ENCODE measurements around the gene CCDC57.

- no peak for TF ChIP-seq CTCF (IDR thresholded peaks at IDR 0.05; ENCODE audit: low read depth, low read length, missing input control)
- TF ChIP-seq TAF1 (conservative IDR thresholded peaks at IDR 0.05), result no peak
- TF ChIP-seq YY1 (IDR thresholded peaks at IDR 0.05), result no peak
- TF ChIP-seq RAD21 (IDR thresholded peaks at IDR 0.05), result no peak
- TF ChIP-seq ZBTB33 (IDR thresholded peaks at IDR 0.05), result no peak
- TF ChIP-seq GABPA (IDR thresholded peaks at IDR 0.05 in 1 of 2, conservative IDR thresholded peaks at IDR 0.05 in 1 of 2), result no peak
- no peak for TF ChIP-seq REST (IDR thresholded peaks at IDR 0.05)
These were observed 9.7 kb downstream of the CCDC57 start for GRCh38 chr17:82202981-82203380.

Measured in liver (tissue), 3 donors.